Lower leg skin (tissue), 4 donors: Measurements from ENCODE around the gene VSTM4. TPM values are rescaled to one million over a fixed set of nuclear protein-coding genes. Genes with fewer than 3 reads are reported as not detected.

Experiments
- DNase-seq, 2 donors: peaks; one replicate each; pipeline ENCODE4 v3.0.0-alpha.2; 2019; ENCODE audit warnings: low spot score in 2 of 2
- H3K4me3 ChIP-seq: fragments of 200-600 bp; sonication (generic); 2 replicates; pipeline ENCODE4 v1.5.1; 2017; ENCODE audit warnings: mild to moderate bottlenecking, low read depth; ENCODE audit not compliant: poor library complexity, severe bottlenecking
- CTCF ChIP-seq, 3 donors: fragments of 450-650 bp; IDR thresholded peaks; one replicate each; pipeline ENCODE4 v1.5.1; 2016; ENCODE audit warnings: antibody characterized with exemption in 3 of 3, mild to moderate bottlenecking in 3 of 3, moderate library complexity in 2 of 3
- POLR2A ChIP-seq, 2 donors: fragments of 450-650 bp; IDR thresholded peaks; one replicate each; pipeline ENCODE4 v1.6.1; 2016 to 2017; ENCODE audit warnings: antibody characterized with exemption in 2 of 2, mild to moderate bottlenecking in 1 of 2, moderate library complexity in 1 of 2
- WGBS, 2 donors: methylation state at CpG; one replicate each; pipeline ENCODE4 v1.1.5; 2018; 5-methylcytosine and 5-hydroxymethylcytosine counted together
- intact Hi-C: fragments of 100-400 bp; cut with DNase I; formaldehyde crosslinking; loops from one replicate; pipeline ENCODE4 v1.15.0; 2023; ENCODE audit warnings: low total_unique reads
- total RNA-seq, 4 donors: library from RNA; depleted of rRNA; stranded (reverse); fragments of >200 nt; gene quantifications; one replicate each; pipeline ENCODE4 v1.1.0, GENCODE V29; 2016

The VSTM4 gene
- total RNA-seq, 4 donors from 2014 or later = 1.1 to 5.0 (median 3.3) TPM

- DNase-seq = no peak
- WGBS, 2 donors = 40 to 64% methylated on average over 9 of the region's 9 CpGs
- no peak overlapping the region for H3K4me3 ChIP-seq
- intact Hi-C loops = no loop called here
- TF ChIP-seq POLR2A (IDR thresholded peaks at IDR 0.05) (no peak), CTCF (IDR thresholded peaks at IDR 0.05) (no peak)
Measured at GRCh38 chr10:49135575-49136313, 20.4 kb upstream of the VSTM4 start.

- intact Hi-C loops = no loop called here
- DNase-seq = peak in 1 of 2 donors; percentile 14
- TF ChIP-seq CTCF (IDR thresholded peaks at IDR 0.05) = no peak
- TF ChIP-seq POLR2A (IDR thresholded peaks at IDR 0.05) = no peak
- H3K4me3 ChIP-seq = no peak overlapping the region
- 60 to 70% methylated on average over 3 of the region's 3 CpGs for WGBS, 2 donors
Measured at GRCh38 chr10:49134327-49134726, 19.0 kb upstream of the VSTM4 start.

GRCh38 chr10:49133706-49134248 is 18.5 kb upstream of the VSTM4 start, which contains the start of gene FAM170B:
FAM170B (minus strand) TSS chr10:49134021; CDS start chr10:49133918, 103 bp downstream.
- WGBS, 2 donors = 50 to 87% methylated on average over 5 of the region's 5 CpGs
- TF ChIP-seq CTCF (IDR thresholded peaks at IDR 0.05) (no peak), POLR2A (IDR thresholded peaks at IDR 0.05) (no peak)
- no peak within 1 kb of the TSS for H3K4me3 ChIP-seq
- peak in 1 of 2 donors; percentile 62 for DNase-seq
- intact Hi-C loops = no loop called here

GRCh38 chr10:49132362-49132737 is 17.0 kb upstream of the VSTM4 start:
- no peak for TF ChIP-seq CTCF (IDR thresholded peaks at IDR 0.05)
- no peak for TF ChIP-seq POLR2A (IDR thresholded peaks at IDR 0.05)
- 86 to 96% methylated on average over 2 of the region's 2 CpGs for WGBS, 2 donors
- intact Hi-C loops = no loop called here
- no peak overlapping the region for H3K4me3 ChIP-seq
- no peak for DNase-seq

GRCh38 chr10:49131507-49132361 is 16.4 kb upstream of the VSTM4 start:
- no peak for TF ChIP-seq POLR2A (IDR thresholded peaks at IDR 0.05)
- no peak for TF ChIP-seq CTCF (IDR thresholded peaks at IDR 0.05)
- intact Hi-C loops = no loop called here
- no peak overlapping the region for H3K4me3 ChIP-seq
- peak in 1 of 2 donors; percentile 79 for DNase-seq
- WGBS, 2 donors = 82% methylated on average over 33 of the region's 37 CpGs
